ENCODE results near the gene ARHGAP44.

The ARHGAP44 gene

GRCh38 chr17:13017655-13018459 is 228.6 kb downstream of the ARHGAP44 start, which contains the start of gene ELAC2:
Gene ELAC2 (minus strand): TSS chr17:13018027. CDS start chr17:13017947, 80 bp downstream.
- peak; percentile 70 to 99 (median 96) for DNase-seq

DNA sequence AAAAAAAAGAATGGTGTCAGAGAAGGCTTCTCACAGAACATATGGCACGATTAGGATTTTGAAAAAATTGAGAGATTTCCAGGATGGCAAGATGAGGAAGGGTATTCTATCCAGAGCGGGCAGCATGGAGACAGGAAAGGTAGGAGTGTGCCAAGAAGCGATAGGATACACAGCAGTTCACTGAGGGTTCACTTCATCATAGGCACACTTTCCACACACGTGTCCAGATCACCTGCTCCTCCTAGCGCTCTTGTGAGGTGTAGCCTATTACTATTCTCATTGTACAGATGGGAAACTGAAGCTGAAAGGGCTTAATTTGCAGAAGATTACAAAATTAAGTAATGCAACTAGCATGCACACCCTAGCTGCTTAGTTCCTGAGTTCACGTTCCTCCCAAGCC is 234.7 kb downstream of the ARHGAP44 start:
- DNase-seq, result no peak

DNA sequence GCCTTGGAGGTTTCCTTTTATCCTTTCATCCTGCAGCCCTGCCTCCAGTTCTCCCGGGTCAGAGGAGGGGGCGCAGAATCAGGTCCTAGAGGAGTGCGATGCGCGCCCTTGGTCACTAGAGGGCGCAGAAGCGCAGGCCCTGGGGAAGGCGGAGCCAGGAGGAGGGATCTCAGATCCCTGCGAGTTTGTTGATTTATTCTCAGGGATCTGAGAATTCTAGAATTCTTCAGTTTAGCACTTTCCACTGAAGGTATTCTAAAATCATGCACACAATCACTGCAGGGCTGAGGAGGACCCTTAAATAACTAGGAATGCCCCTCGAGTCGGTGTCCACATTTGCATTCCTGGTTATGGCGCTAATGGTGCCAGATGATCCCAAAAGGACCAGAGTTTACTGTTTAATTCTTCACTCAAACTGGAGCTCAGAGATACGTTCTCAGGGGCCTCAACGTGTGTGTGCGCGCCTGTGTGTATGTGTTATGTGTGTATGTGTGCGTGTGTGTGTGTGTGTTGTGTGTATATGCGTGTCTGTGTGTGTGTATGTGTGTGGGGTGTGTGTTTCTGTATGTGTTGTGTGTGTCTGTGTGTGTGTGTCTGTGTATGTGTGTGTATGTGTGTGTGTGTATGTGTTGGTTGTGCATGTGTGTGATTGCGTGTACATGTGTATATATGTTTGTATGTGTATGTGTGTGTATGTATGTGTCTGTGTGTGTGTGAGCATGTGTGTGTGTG is 235.4 kb downstream of the ARHGAP44 start:
- peak in 39 of 56 donors; percentile 1 to 68 (median 22) for DNase-seq

GRCh38 chr17:13025258-13025627 is 235.9 kb downstream of the ARHGAP44 start:
- no peak for DNase-seq

GRCh38 chr17:13025687-13026086 is 236.4 kb downstream of the ARHGAP44 start:
- no peak for DNase-seq

- no peak for DNase-seq
Observed at GRCh38 chr17:13027246-13027645, 237.9 kb downstream of the ARHGAP44 start.

DNA sequence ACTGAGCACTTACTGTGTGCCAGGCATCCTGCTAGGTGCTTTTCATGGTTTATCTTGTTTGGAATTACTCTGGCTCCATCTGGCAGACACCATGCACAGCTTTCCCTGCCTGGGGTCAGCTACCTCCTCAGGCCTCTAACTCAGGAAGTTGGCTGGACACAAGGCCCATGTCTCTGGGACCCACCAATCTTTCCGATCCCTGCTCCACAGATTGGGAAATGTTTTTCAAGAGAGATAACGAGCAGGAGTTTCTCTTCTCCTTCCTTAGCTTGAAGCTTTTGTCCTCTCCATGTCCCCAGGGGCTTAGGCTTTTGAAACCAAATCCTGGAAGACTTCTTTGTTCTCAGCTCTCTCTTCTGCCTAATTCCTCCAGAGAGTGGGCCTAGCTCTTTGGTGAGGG is 240.0 kb downstream of the ARHGAP44 start:
- no peak for DNase-seq

DNA sequence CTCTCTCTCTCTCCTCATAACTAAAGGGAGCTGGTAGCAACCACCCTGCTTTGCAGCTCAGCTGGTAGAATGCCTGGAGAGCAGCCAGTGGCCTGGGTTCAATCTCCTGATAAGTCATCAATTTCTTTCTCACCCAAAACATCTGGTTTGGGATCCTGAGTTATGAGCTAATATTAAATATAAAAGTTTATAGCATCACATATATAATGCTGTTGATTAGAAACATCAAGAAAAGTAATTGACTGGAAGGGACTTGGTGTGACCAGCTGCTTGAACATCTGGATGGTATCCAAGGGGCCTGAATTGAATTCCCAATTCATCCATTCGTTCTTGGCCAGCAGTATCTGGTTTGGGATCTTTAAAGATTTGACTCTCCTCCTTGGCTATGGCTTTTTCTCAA is 240.8 kb downstream of the ARHGAP44 start:
- DNase-seq, result no peak

GRCh38 chr17:13030459-13031300 is 241.4 kb downstream of the ARHGAP44 start:
- DNase-seq, result peak in 18 of 56 donors; percentile 0 to 71 (median 8)

DNA sequence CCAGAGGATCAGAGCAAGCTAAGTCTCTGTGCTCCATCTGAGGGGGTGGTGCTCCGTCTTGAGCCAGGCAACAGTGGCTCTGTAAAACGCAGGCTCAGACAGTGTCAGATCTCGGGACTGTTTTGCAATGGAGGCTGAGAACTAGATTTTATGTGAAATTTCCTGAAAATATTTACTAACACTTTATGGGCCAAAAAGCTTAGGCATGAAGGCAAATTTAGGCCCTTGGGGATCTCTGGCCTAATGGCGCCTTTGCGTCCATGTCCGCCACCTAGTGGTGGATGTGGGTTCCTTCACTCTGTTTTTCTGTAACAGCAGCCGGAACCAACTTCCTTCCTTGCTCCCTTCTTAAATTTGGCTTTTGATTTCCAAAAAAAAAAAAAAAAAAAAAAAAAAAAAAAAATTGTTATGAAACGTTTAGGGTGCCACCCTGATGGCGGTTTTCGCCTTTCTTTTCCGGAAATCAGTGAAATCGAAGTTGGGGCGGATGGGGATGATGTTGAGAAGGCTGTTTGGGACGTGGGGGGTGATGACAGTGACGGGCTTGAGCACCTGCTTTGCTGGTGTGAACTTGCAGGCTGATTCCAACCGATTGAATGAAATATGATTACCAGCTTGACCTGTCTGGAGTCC is 242.5 kb downstream of the ARHGAP44 start:
- DNase-seq, result peak in 11 of 56 donors; percentile 0 to 46 (median 6)

DNA sequence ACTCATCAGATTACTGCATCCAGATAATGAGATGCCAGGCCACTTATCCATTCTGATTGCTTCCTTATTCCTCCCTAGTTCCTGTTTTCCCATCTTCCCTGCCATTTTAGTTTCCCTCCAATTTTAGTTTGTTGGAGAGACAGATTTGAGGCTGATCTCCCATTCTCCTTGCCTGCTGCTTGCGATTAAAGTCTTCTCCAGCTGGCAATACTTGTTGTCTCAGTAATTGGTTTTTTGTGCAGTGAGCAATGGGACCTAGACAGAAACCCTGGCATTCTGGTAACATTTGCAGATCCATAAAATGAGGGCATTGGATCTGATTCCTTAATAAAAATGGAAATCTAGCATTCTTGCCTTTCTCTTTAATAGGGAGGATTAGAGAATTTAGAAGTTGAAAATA is 246.1 kb downstream of the ARHGAP44 start:
- DNase-seq, result no peak

DNA sequence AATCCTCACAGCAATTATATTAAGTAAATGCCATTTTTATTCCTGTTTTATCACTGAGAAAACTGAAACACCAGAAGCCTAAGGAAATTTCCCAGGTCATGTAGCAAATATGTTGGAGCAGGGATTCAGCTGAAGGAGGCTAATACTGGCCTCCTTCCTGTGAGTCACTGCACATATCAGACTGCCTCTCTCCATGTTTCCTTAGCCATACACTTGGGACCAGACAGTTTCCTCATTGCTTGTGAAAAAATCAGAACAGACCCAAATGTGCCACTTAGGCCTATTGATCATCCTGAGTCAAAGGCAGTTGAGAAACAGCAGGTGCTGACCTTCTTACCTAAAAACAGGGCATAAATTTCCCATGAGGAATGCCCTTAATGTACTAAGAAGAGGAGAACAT is 247.5 kb downstream of the ARHGAP44 start:
- no peak for DNase-seq

GRCh38 chr17:13038931-13039665 is 249.8 kb downstream of the ARHGAP44 start:
- no peak for DNase-seq
